ENCODE data around the gene BTAF1.
"Not testable (repeated sequence)": the region's sequence is repeated elsewhere in the genome, so short reads cannot be mapped to it uniquely, and the experiment has no call there.

BTAF1 gene

GRCh38 chr10:91891125-91892001 lies 32.2 kb upstream of the BTAF1 start:
- H3K9ac ChIP-seq (ENCODE audit: low read depth, low read length) = no peak overlapping the region
- no peaks in the 10 kb centered on the region for H3K9me3 ChIP-seq (ENCODE audit: insufficient read depth, low read length, severe bottlenecking)
- no peak overlapping the region for H3K4me2 ChIP-seq (ENCODE audit: insufficient read depth, low read length)
- H2AFZ ChIP-seq (ENCODE audit: low read depth, low read length) = no peak overlapping the region
- no peak for TF ChIP-seq EZH2 (IDR thresholded peaks at IDR 0.05; ENCODE audit: borderline replicate concordance, low read depth, low read length, severe bottlenecking)
- TF ChIP-seq CTCF (IDR thresholded peaks at IDR 0.05; ENCODE audit: borderline replicate concordance, extremely low read depth, low read length, poor library complexity, severe bottlenecking) = no peak
- no peaks in the 10 kb centered on the region for H3K79me2 ChIP-seq (ENCODE audit: insufficient read depth, low read length)
- no peaks in the 10 kb centered on the region for H3K4me1 ChIP-seq (ENCODE audit: insufficient read depth, low read length)
- DNase-seq (no peak), ATAC-seq (ENCODE audit: insufficient read depth, low read depth) (no peak)
- no peak overlapping the region for H3K4me3 ChIP-seq (ENCODE audit: low read depth in 1 of 2, low read length in 2 of 2)
- H4K20me1 ChIP-seq (ENCODE audit: insufficient read depth, low read length) = no peaks in the 10 kb centered on the region
- no peaks in the 10 kb centered on the region for H3K36me3 ChIP-seq (ENCODE audit: insufficient read depth, low read length)
- H3K27ac ChIP-seq (ENCODE audit: low read length) = no peak overlapping the region
- H3K27me3 ChIP-seq (ENCODE audit: insufficient read depth, low read length, poor library complexity) = no peaks in the 10 kb centered on the region

GRCh38 chr10:91893051-91893450 lies 30.5 kb upstream of the BTAF1 start:
- Histone ChIP-seq H3K27me3 (ENCODE audit: insufficient read depth, low read length, poor library complexity) (no peaks in the 10 kb centered on the region), H3K4me3 (ENCODE audit: low read depth in 1 of 2, low read length in 2 of 2) (no peak overlapping the region), H2AFZ (ENCODE audit: low read depth, low read length) (no peak overlapping the region), H3K4me1 (ENCODE audit: insufficient read depth, low read length) (no peaks in the 10 kb centered on the region), H3K79me2 (ENCODE audit: insufficient read depth, low read length) (no peaks in the 10 kb centered on the region), H4K20me1 (ENCODE audit: insufficient read depth, low read length) (no peaks in the 10 kb centered on the region), H3K9ac (ENCODE audit: low read depth, low read length) (no peak overlapping the region), H3K27ac (ENCODE audit: low read length) (no peak overlapping the region), H3K36me3 (ENCODE audit: insufficient read depth, low read length) (no peaks in the 10 kb centered on the region), H3K4me2 (ENCODE audit: insufficient read depth, low read length) (no peak overlapping the region), H3K9me3 (ENCODE audit: insufficient read depth, low read length, severe bottlenecking) (no peaks in the 10 kb centered on the region)
- DNase-seq (no peak), ATAC-seq (ENCODE audit: insufficient read depth, low read depth) (no peak)
- TF ChIP-seq CTCF (IDR thresholded peaks at IDR 0.05; ENCODE audit: borderline replicate concordance, extremely low read depth, low read length, poor library complexity, severe bottlenecking) = no peak
- no peak for TF ChIP-seq EZH2 (IDR thresholded peaks at IDR 0.05; ENCODE audit: borderline replicate concordance, low read depth, low read length, severe bottlenecking)

GRCh38 chr10:91894261-91894685 lies 29.3 kb upstream of the BTAF1 start:
- not testable (repeated sequence) for H3K9ac ChIP-seq (ENCODE audit: low read depth, low read length); H3K27ac ChIP-seq (ENCODE audit: low read length); H3K4me3 ChIP-seq (ENCODE audit: low read depth in 1 of 2, low read length in 2 of 2); H3K36me3 ChIP-seq (ENCODE audit: insufficient read depth, low read length); H3K9me3 ChIP-seq (ENCODE audit: insufficient read depth, low read length, severe bottlenecking); H3K4me2 ChIP-seq (ENCODE audit: insufficient read depth, low read length); H2AFZ ChIP-seq (ENCODE audit: low read depth, low read length); H3K4me1 ChIP-seq (ENCODE audit: insufficient read depth, low read length); H3K27me3 ChIP-seq (ENCODE audit: insufficient read depth, low read length, poor library complexity); H3K79me2 ChIP-seq (ENCODE audit: insufficient read depth, low read length); ATAC-seq (ENCODE audit: insufficient read depth, low read depth); DNase-seq; H4K20me1 ChIP-seq (ENCODE audit: insufficient read depth, low read length)

GRCh38 chr10:91896212-91896756 lies 27.3 kb upstream of the BTAF1 start:
- TF ChIP-seq CTCF (IDR thresholded peaks at IDR 0.05; ENCODE audit: borderline replicate concordance, extremely low read depth, low read length, poor library complexity, severe bottlenecking) (no peak), EZH2 (IDR thresholded peaks at IDR 0.05; ENCODE audit: borderline replicate concordance, low read depth, low read length, severe bottlenecking) (no peak)
- no peak overlapping the region for H3K9ac ChIP-seq (ENCODE audit: low read depth, low read length)
- no peaks in the 10 kb centered on the region for H3K9me3 ChIP-seq (ENCODE audit: insufficient read depth, low read length, severe bottlenecking)
- H2AFZ ChIP-seq (ENCODE audit: low read depth, low read length) = no peak overlapping the region
- DNase-seq = no peak
- no peaks in the 10 kb centered on the region for H3K4me1 ChIP-seq (ENCODE audit: insufficient read depth, low read length)
- peaks cover 4% of the 10 kb centered on the region for H3K27me3 ChIP-seq (ENCODE audit: insufficient read depth, low read length, poor library complexity)
- H3K4me2 ChIP-seq (ENCODE audit: insufficient read depth, low read length) = no peak overlapping the region
- no peak for ATAC-seq (ENCODE audit: insufficient read depth, low read depth)
- no peaks in the 10 kb centered on the region for H3K36me3 ChIP-seq (ENCODE audit: insufficient read depth, low read length)
- no peak overlapping the region for H3K4me3 ChIP-seq (ENCODE audit: low read depth in 1 of 2, low read length in 2 of 2)
- H3K79me2 ChIP-seq (ENCODE audit: insufficient read depth, low read length) = no peaks in the 10 kb centered on the region
- no peaks in the 10 kb centered on the region for H4K20me1 ChIP-seq (ENCODE audit: insufficient read depth, low read length)
- no peak overlapping the region for H3K27ac ChIP-seq (ENCODE audit: low read length)
